ENCODE data around the gene COA1. TPM values are rescaled to one million over a fixed set of nuclear protein-coding genes. Genes with fewer than 3 reads are reported as not detected.

The COA1 gene
- total and polyA plus RNA-seq, 9 of the 15 experiments (the other 6 are each of a cell fraction or from before 2014, with no cell fraction given) = 98.9 to 463 (median 181) TPM

DNA sequence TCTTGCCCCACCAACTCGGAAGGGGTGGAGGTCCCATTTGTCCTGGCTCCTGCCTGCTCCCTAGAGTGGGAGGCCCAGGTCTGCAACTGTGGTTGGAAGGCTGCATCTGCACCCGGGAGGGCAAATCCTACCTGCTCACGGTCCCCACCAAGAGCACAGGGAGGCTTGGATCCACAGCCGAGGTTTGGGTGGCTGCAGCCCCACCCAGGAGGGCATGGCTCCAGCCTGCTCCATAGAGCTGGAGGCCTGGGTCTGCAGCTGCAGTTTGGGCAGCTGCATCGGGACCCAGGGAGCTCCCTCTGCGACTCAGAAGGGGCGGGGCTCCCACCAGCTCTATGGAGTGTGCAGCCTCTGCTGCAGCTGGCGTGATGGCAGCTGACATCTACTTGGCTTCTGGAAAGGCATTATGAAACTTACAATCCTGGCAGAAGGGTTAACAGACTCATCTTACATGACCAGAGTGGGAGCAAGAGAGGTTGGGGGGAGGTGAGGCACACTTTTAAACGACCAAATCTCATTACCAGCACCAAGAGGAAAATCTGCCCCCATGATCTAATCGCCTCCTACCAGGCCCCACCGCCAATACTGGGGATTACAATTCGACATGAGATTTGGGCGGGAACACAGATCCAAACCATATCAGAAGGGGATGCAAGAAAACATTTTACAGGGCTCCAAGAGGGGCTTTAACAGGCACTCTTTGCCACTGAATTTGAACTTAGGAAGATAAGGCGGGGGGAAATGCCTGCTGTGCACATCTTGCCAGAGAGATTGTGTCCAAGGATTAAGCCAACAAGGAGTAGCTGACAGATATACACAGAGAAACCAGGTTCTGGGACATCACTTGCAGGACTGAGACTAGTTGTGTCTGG is 20.9 kb upstream of the COA1 start (continued):
- TF ChIP-seq CBX3 (IDR thresholded peaks at IDR 0.05; ENCODE audit: borderline replicate concordance in 1 of 2, low read length in 2 of 2) (no peak), ZNF696 (CRISPR knock-in tag; conservative IDR thresholded peaks at IDR 0.05) (no peak), MBD2 (IDR thresholded peaks at IDR 0.05; ENCODE audit: borderline replicate concordance, low read depth) (0 out of 2 replicates have a peak, but pooled peaks have one; percentile 14), SIX5 (IDR thresholded peaks at IDR 0.05; ENCODE audit: borderline replicate concordance in 1 of 2, insufficient read depth in 1 of 2, low read depth in 1 of 2, low read length in 2 of 2) (no peak), ZNF668 (CRISPR knock-in tag; IDR thresholded peaks at IDR 0.05) (no peak), POLR2AphosphoS2 (IDR thresholded peaks at IDR 0.05; ENCODE audit: low read length) (no peak), PHF21A (IDR thresholded peaks at IDR 0.05; ENCODE audit: borderline replicate concordance, low read depth) (no peak), TCFL5 (CRISPR knock-in tag; conservative IDR thresholded peaks at IDR 0.05) (no peak), KDM2B (CRISPR knock-in tag; IDR thresholded peaks at IDR 0.05) (no peak), FOXA1 (IDR thresholded peaks at IDR 0.05; ENCODE audit: borderline replicate concordance) (no peak), NONO (IDR thresholded peaks at IDR 0.05; ENCODE audit: low read depth in 2 of 2, low read length in 1 of 2) (no peak), MEF2A (IDR thresholded peaks at IDR 0.05; ENCODE audit: control insufficient read depth, low read depth, low read length) (no peak), BRCA1 (IDR thresholded peaks at IDR 0.05) (no peak), BRCA1 (CRISPR knock-in tag; IDR thresholded peaks at IDR 0.05) (no peak), CBX1 (IDR thresholded peaks at IDR 0.05; ENCODE audit: low read depth) (no peak), ZNF124 (CRISPR knock-in tag; IDR thresholded peaks at IDR 0.05) (no peak), GABPB2 (CRISPR knock-in tag; conservative IDR thresholded peaks at IDR 0.05) (no peak), NFIX (CRISPR knock-in tag; IDR thresholded peaks at IDR 0.05; ENCODE audit: low read depth) (no peak), IRF2 (CRISPR knock-in tag; IDR thresholded peaks at IDR 0.05) (no peak), ZNF77 (CRISPR knock-in tag; IDR thresholded peaks at IDR 0.05) (no peak)
- TF ChIP-seq, protein P1, sequence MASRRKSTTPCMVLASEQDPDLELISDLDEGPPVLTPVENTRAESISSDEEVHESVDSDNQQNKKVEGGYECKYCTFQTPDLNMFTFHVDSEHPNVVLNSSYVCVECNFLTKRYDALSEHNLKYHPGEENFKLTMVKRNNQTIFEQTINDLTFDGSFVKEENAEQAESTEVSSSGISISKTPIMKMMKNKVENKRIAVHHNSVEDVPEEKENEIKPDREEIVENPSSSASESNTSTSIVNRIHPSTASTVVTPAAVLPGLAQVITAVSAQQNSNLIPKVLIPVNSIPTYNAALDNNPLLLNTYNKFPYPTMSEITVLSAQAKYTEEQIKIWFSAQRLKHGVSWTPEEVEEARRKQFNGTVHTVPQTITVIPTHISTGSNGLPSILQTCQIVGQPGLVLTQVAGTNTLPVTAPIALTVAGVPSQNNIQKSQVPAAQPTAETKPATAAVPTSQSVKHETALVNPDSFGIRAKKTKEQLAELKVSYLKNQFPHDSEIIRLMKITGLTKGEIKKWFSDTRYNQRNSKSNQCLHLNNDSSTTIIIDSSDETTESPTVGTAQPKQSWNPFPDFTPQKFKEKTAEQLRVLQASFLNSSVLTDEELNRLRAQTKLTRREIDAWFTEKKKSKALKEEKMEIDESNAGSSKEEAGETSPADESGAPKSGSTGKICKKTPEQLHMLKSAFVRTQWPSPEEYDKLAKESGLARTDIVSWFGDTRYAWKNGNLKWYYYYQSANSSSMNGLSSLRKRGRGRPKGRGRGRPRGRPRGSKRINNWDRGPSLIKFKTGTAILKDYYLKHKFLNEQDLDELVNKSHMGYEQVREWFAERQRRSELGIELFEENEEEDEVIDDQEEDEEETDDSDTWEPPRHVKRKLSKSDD (conservative IDR thresholded peaks at IDR 0.05; ENCODE audit: low read length) = no peak
- TF ChIP-seq, protein P2, sequence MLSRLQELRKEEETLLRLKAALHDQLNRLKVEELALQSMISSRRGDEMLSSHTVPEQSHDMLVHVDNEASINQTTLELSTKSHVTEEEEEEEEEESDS (CRISPR knock-in tag; IDR thresholded peaks at IDR 0.05) = no peak
- TF ChIP-seq, protein P3, sequence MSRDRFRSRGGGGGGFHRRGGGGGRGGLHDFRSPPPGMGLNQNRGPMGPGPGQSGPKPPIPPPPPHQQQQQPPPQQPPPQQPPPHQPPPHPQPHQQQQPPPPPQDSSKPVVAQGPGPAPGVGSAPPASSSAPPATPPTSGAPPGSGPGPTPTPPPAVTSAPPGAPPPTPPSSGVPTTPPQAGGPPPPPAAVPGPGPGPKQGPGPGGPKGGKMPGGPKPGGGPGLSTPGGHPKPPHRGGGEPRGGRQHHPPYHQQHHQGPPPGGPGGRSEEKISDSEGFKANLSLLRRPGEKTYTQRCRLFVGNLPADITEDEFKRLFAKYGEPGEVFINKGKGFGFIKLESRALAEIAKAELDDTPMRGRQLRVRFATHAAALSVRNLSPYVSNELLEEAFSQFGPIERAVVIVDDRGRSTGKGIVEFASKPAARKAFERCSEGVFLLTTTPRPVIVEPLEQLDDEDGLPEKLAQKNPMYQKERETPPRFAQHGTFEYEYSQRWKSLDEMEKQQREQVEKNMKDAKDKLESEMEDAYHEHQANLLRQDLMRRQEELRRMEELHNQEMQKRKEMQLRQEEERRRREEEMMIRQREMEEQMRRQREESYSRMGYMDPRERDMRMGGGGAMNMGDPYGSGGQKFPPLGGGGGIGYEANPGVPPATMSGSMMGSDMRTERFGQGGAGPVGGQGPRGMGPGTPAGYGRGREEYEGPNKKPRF (IDR thresholded peaks at IDR 0.05; ENCODE audit: low read depth, low read length) = no peak
